Liver (tissue), 3 donors: Measurements from ENCODE around the gene PAIP2B.

Source experiments
- ATF3 ChIP-seq: IDR thresholded peaks from 2 replicates; pipeline ENCODE4 v1.6.1; 2016; ENCODE audit warnings: antibody characterized with exemption
- CTCF ChIP-seq: fragments of 150-350 bp; IDR thresholded peaks from 2 replicates; pipeline ENCODE4 v1.5.1; 2017; ENCODE audit warnings: improper control_type of control experiment, low read depth, low read length; ENCODE audit not compliant: missing input control
- EGR1 ChIP-seq, 2 donors: IDR thresholded peaks; 2 replicates each; pipeline ENCODE4 v1.6.1; 2016 to 2018; ENCODE audit warnings: antibody characterized with exemption in 2 of 2, low read depth in 2 of 2
- FOXA1 ChIP-seq: IDR thresholded peaks from 2 replicates; pipeline ENCODE4 v1.6.1; 2016; ENCODE audit warnings: antibody characterized with exemption
- GABPA ChIP-seq, 2 donors: IDR thresholded peaks in 1 of 2; conservative IDR thresholded peaks in 1 of 2; 2 replicates each; pipeline ENCODE4 v1.6.1; 2016; ENCODE audit warnings: antibody characterized with exemption in 2 of 2, mild to moderate bottlenecking in 1 of 2, moderate library complexity in 1 of 2
- JUND ChIP-seq, 2 donors: IDR thresholded peaks; 2 replicates each; pipeline ENCODE4 v1.6.1; 2016; ENCODE audit warnings: antibody characterized with exemption in 2 of 2
- RAD21 ChIP-seq, 2 donors: IDR thresholded peaks; 2 replicates each; pipeline ENCODE4 v1.6.1; 2016; ENCODE audit warnings: antibody characterized with exemption in 2 of 2, mild to moderate bottlenecking in 2 of 2
- REST ChIP-seq: IDR thresholded peaks from 2 replicates; pipeline ENCODE4 v1.6.1; 2016; ENCODE audit warnings: antibody characterized with exemption, mild to moderate bottlenecking
- RXRA ChIP-seq, 2 donors: IDR thresholded peaks; 2 replicates each; pipeline ENCODE4 v1.6.1; 2017 to 2018; ENCODE audit warnings: antibody characterized with exemption in 2 of 2, mild to moderate bottlenecking in 1 of 2
- TAF1 ChIP-seq: conservative IDR thresholded peaks from 2 replicates; pipeline ENCODE4 v1.6.1; 2016; ENCODE audit warnings: antibody characterized with exemption, mild to moderate bottlenecking
- YY1 ChIP-seq: IDR thresholded peaks from 2 replicates; pipeline ENCODE4 v1.6.1; 2016; ENCODE audit warnings: antibody characterized with exemption, mild to moderate bottlenecking
- ZBTB33 ChIP-seq: IDR thresholded peaks from 2 replicates; pipeline ENCODE4 v1.6.1; 2016; ENCODE audit warnings: antibody characterized with exemption
- donor health status: healthy.
- donor health status: healthy.

- TF ChIP-seq CTCF (no peak), REST (no peak), TAF1 (no peak), FOXA1 (no peak), YY1 (no peak), ATF3 (no peak), RAD21 (IDR thresholded peaks at IDR 0.05) (no peak), ZBTB33 (no peak), JUND (IDR thresholded peaks at IDR 0.05) (no peak), GABPA (IDR thresholded peaks at IDR 0.05 in 1 of 2, conservative IDR thresholded peaks at IDR 0.05 in 1 of 2) (no peak), EGR1 (IDR thresholded peaks at IDR 0.05; ENCODE audit: low read depth in 2 of 2) (no peak), RXRA (IDR thresholded peaks at IDR 0.05) (no peak)
These were observed 27.9 kb upstream of the PAIP2B start for GRCh38 chr2:71254776-71255175.
